AG09309 (cell line): Measurements from ENCODE around the gene PPP1R8.

Source experiments
- DNase-seq: peaks from one replicate; pipeline ENCODE4 v3.0.0-alpha.2; 2010; ENCODE audit warnings: low read depth
- H3K4me3 ChIP-seq: 2 replicates; pipeline ENCODE4 v1.5.1; 2011; ENCODE audit warnings: mild to moderate bottlenecking, low read depth, low read length, moderate library complexity; ENCODE audit not compliant: control insufficient read depth
- CTCF ChIP-seq: IDR thresholded peaks from 2 replicates; pipeline ENCODE4 v1.5.1; 2011; ENCODE audit warnings: mild to moderate bottlenecking, low read depth, low read length, inconsistent platforms; ENCODE audit not compliant: insufficient read depth, control insufficient read depth; ENCODE audit errors: missing control alignments

The PPP1R8 gene

GRCh38 chr1:27877115-27877416, 46.5 kb downstream of the PPP1R8 start:
- no peak for DNase-seq
- H3K4me3 ChIP-seq = no peak overlapping the region
- no peak for TF ChIP-seq CTCF

GRCh38 chr1:27878039-27878438, 47.5 kb downstream of the PPP1R8 start:
- TF ChIP-seq CTCF = no peak
- H3K4me3 ChIP-seq = no peak overlapping the region
- DNase-seq = no peak

- no peak overlapping the region for H3K4me3 ChIP-seq
- no peak for TF ChIP-seq CTCF
- no peak for DNase-seq
Observed at GRCh38 chr1:27878787-27879335, 48.3 kb downstream of the PPP1R8 start.

- no peak for TF ChIP-seq CTCF
- DNase-seq = no peak
- no peak overlapping the region for H3K4me3 ChIP-seq
Observed at GRCh38 chr1:27879374-27880082, 48.9 kb downstream of the PPP1R8 start.

- no peak overlapping the region for H3K4me3 ChIP-seq
- DNase-seq = no peak
- no peak for TF ChIP-seq CTCF
Observed at GRCh38 chr1:27882543-27882903, 51.9 kb downstream of the PPP1R8 start.

- H3K4me3 ChIP-seq = no peak overlapping the region
- no peak for DNase-seq
- TF ChIP-seq CTCF = no peak
Observed at GRCh38 chr1:27883536-27883935, 53.0 kb downstream of the PPP1R8 start.
